ENCODE results near the gene MED31.

- TF ChIP-seq POLR2A (IDR thresholded peaks at IDR 0.05; ENCODE audit: extremely low read depth, insufficient read length), result no peak
- TF ChIP-seq CTCF (IDR thresholded peaks at IDR 0.05; ENCODE audit: low read depth, low read length), result no peak
- no peak for TF ChIP-seq MYC (IDR thresholded peaks at IDR 0.05; ENCODE audit: low read depth, low read length)
Observed at GRCh38 chr17:6596941-6597340, 54.5 kb downstream of the MED31 start.
